Left ventricle myocardium inferior (tissue), 1 donor: ENCODE results near the gene CIAPIN1. TPM values are rescaled to one million over a fixed set of nuclear protein-coding genes. Genes with fewer than 3 reads are reported as not detected.

Experiments used
- DNase-seq: peaks from one replicate; pipeline ENCODE4 v3.0.0-alpha.2; 2020
- H3K27ac ChIP-seq: fragments of 200-600 bp; replicated peaks from 2 replicates; pipeline ENCODE4 v1.8.0; 2021
- H3K27me3 ChIP-seq: fragments of 200-600 bp; 2 replicates; pipeline ENCODE4 v1.8.0; 2021; ENCODE audit warnings: low read depth
- H3K36me3 ChIP-seq: fragments of 200-600 bp; 2 replicates; pipeline ENCODE4 v1.8.0; 2021
- H3K4me1 ChIP-seq: fragments of 200-600 bp; 2 replicates; pipeline ENCODE4 v1.8.0; 2021
- H3K4me3 ChIP-seq: fragments of 200-600 bp; 2 replicates; pipeline ENCODE4 v1.8.0; 2021; ENCODE audit warnings: mild to moderate bottlenecking, moderate library complexity
- H3K9me3 ChIP-seq: fragments of 200-600 bp; replicated peaks from 2 replicates; pipeline ENCODE4 v1.8.0; 2021
- CTCF ChIP-seq: fragments of 200-600 bp; IDR thresholded peaks from 2 replicates; pipeline ENCODE4 v1.8.0; 2021; ENCODE audit warnings: antibody characterized with exemption, mild to moderate bottlenecking, borderline replicate concordance
- intact Hi-C: fragments of 100-400 bp; cut with micrococcal nuclease; formaldehyde crosslinking; loops from one replicate; pipeline ENCODE4 v1.11.0; 2022
- total RNA-seq: library from RNA; stranded (reverse); fragmentation: NEBNext Ultra II Directional; extraction: Animal tissue kit (Norgen Biotek cat#: 25700); gene quantifications from one replicate; pipeline ENCODE4 v1.2.1, GENCODE V29; 2021
- donor health status: DM: no; HTN: yes; CAD: no; lungs with severe emphysema.

CIAPIN1 gene
- total RNA-seq, 1 donor from 2014 or later = 43.2 TPM

GRCh38 chr16:57390636-57391295, 56.4 kb downstream of the CIAPIN1 start:
- intact Hi-C loops = no loop called here
- H3K27ac ChIP-seq = peak overlapping the region; percentile 53

GRCh38 chr16:57389087-57389468, 58.1 kb downstream of the CIAPIN1 start:
- H3K27me3 ChIP-seq = no peaks in the 10 kb centered on the region
- no peak overlapping the region for H3K27ac ChIP-seq
- H3K4me1 ChIP-seq = peaks cover 56% of the 10 kb centered on the region
- no peak for DNase-seq
- intact Hi-C loops = no loop called here
- no peak overlapping the region for H3K4me3 ChIP-seq
- no peaks in the 10 kb centered on the region for H3K9me3 ChIP-seq
- H3K36me3 ChIP-seq = no peaks in the 10 kb centered on the region
- TF ChIP-seq CTCF = no peak

More at GRCh38 chr16:57390636-57391295, 56.4 kb downstream of the CIAPIN1 start:
- no peaks in the 10 kb centered on the region for H3K27me3 ChIP-seq
- no peak for TF ChIP-seq CTCF
- H3K4me1 ChIP-seq = peaks cover 49% of the 10 kb centered on the region
- no peaks in the 10 kb centered on the region for H3K36me3 ChIP-seq
- H3K9me3 ChIP-seq = no peaks in the 10 kb centered on the region
- H3K4me3 ChIP-seq = no peak overlapping the region
- no peak for DNase-seq

GRCh38 chr16:57388359-57389086, 58.7 kb downstream of the CIAPIN1 start:
- H3K27me3 ChIP-seq = no peaks in the 10 kb centered on the region
- H3K4me3 ChIP-seq = no peak overlapping the region
- no peaks in the 10 kb centered on the region for H3K9me3 ChIP-seq
- H3K36me3 ChIP-seq = no peaks in the 10 kb centered on the region
- TF ChIP-seq CTCF = no peak
- DNase-seq = no peak
- intact Hi-C loops = no loop called here
- H3K4me1 ChIP-seq = peaks cover 61% of the 10 kb centered on the region
- no peak overlapping the region for H3K27ac ChIP-seq

- TF ChIP-seq CTCF = no peak
- intact Hi-C loops = no loop called here
- peaks cover 67% of the 10 kb centered on the region for H3K4me1 ChIP-seq
Measured at GRCh38 chr16:57387598-57388354, 59.4 kb downstream of the CIAPIN1 start.

GRCh38 chr16:57386381-57386951, 60.7 kb downstream of the CIAPIN1 start:
- Histone ChIP-seq H3K27ac (peak overlapping the region; percentile 55), H3K27me3 (no peaks in the 10 kb centered on the region), H3K9me3 (no peaks in the 10 kb centered on the region), H3K4me3 (no peak overlapping the region), H3K4me1 (peaks cover 74% of the 10 kb centered on the region), H3K36me3 (peaks cover 7% of the 10 kb centered on the region)
- TF ChIP-seq CTCF = no peak
- intact Hi-C loops = no loop called here
- DNase-seq = no peak

More at GRCh38 chr16:57387598-57388354, 59.4 kb downstream of the CIAPIN1 start:
- Histone ChIP-seq H3K4me3 (no peak overlapping the region), H3K27ac (no peak overlapping the region), H3K36me3 (no peaks in the 10 kb centered on the region), H3K9me3 (no peaks in the 10 kb centered on the region), H3K27me3 (no peaks in the 10 kb centered on the region)
- DNase-seq = no peak
